GM12892 (cell line): ENCODE results near the gene SGCG.
A peak's percentile ranks its signal among the peaks of the same experiment; 100 is the strongest.

Source experiments
- DNase-seq: peaks from one replicate; pipeline ENCODE4 v3.0.0; 2011; ENCODE audit not compliant: insufficient read length
- FAIRE-seq: peaks from 2 replicates; lab custom pipeline; 2011; peaks lifted over from hg19 to GRCh38; lab: Jason Lieb, UNC
- POLR2A ChIP-seq: IDR thresholded peaks from 2 replicates; pipeline ENCODE4 v1.6.1; 2011; ENCODE audit warnings: low read depth, low read length, control low read depth
- POLR2AphosphoS5 ChIP-seq: IDR thresholded peaks from 2 replicates; pipeline ENCODE4 v1.6.1; 2011; ENCODE audit warnings: low read depth, low read length, control low read depth
- TAF1 ChIP-seq: IDR thresholded peaks from 2 replicates; pipeline ENCODE4 v1.6.1; 2011; ENCODE audit warnings: low read depth, mild to moderate bottlenecking, control low read depth, low read length, borderline replicate concordance

SGCG gene

GRCh38 chr13:23319883-23320224 lies 139.1 kb downstream of the SGCG start:
- FAIRE-seq (no peak), DNase-seq (no peak)
- TF ChIP-seq TAF1 (no peak), POLR2AphosphoS5 (no peak), POLR2A (no peak)

GRCh38 chr13:23320926-23321534 lies 140.3 kb downstream of the SGCG start:
- no peak for FAIRE-seq
- no peak for DNase-seq
- TF ChIP-seq POLR2A = no peak
- TF ChIP-seq TAF1 = no peak
- TF ChIP-seq POLR2AphosphoS5 = no peak

GRCh38 chr13:23321535-23322241 lies 140.9 kb downstream of the SGCG start:
- FAIRE-seq = no peak
- DNase-seq = no peak
- no peak for TF ChIP-seq POLR2AphosphoS5
- TF ChIP-seq POLR2A = no peak
- no peak for TF ChIP-seq TAF1

- DNase-seq (no peak), FAIRE-seq (no peak)
- TF ChIP-seq POLR2AphosphoS5 (no peak), TAF1 (no peak), POLR2A (no peak)
Measured at GRCh38 chr13:23322353-23323336, 141.9 kb downstream of the SGCG start.

GRCh38 chr13:23323946-23324709 lies 143.3 kb downstream of the SGCG start:
- no peak for DNase-seq
- no peak for TF ChIP-seq TAF1
- no peak for TF ChIP-seq POLR2AphosphoS5
- no peak for TF ChIP-seq POLR2A
- FAIRE-seq = no peak

- no peak for FAIRE-seq
Measured at GRCh38 chr13:23325191-23325590, 144.4 kb downstream of the SGCG start.

GRCh38 chr13:23330356-23330755 lies 149.6 kb downstream of the SGCG start:
- FAIRE-seq (peak; percentile 5), DNase-seq (no peak)
- TF ChIP-seq POLR2AphosphoS5 (no peak), POLR2A (no peak), TAF1 (no peak)

More at GRCh38 chr13:23325191-23325590, 144.4 kb downstream of the SGCG start:
- no peak for TF ChIP-seq TAF1
- no peak for DNase-seq

- FAIRE-seq (no peak), DNase-seq (no peak)
- no peak for TF ChIP-seq POLR2A
- TF ChIP-seq TAF1 = no peak
- no peak for TF ChIP-seq POLR2AphosphoS5
Measured at GRCh38 chr13:23339225-23339624, 158.4 kb downstream of the SGCG start.

GRCh38 chr13:23344931-23345595 lies 164.3 kb downstream of the SGCG start:
- no peak for DNase-seq
- TF ChIP-seq POLR2AphosphoS5 = no peak
- no peak for TF ChIP-seq TAF1
- TF ChIP-seq POLR2A = no peak
- FAIRE-seq = no peak

GRCh38 chr13:23347601-23348000 lies 166.8 kb downstream of the SGCG start:
- FAIRE-seq = no peak
- TF ChIP-seq POLR2AphosphoS5 = no peak
- TF ChIP-seq POLR2A = no peak
- TF ChIP-seq TAF1 = no peak
- no peak for DNase-seq

- FAIRE-seq = no peak
- no peak for DNase-seq
- TF ChIP-seq POLR2AphosphoS5 (no peak), TAF1 (no peak), POLR2A (no peak)
Measured at GRCh38 chr13:23348262-23349127, 167.7 kb downstream of the SGCG start.
